ENCODE measurements around the gene GRAP2. TPM values are rescaled to one million over a fixed set of nuclear protein-coding genes. Genes with fewer than 3 reads are reported as not detected.

The GRAP2 gene
- polyA plus RNA-seq, 1 of the 3 experiments (the other 2 are of a cell fraction), result 0.13 TPM

- H3K4me2 ChIP-seq, result peak overlapping the region; percentile 50
- no peak for TF ChIP-seq USF2 (IDR thresholded peaks at IDR 0.05; ENCODE audit: borderline replicate concordance, low read depth, low read length)
- no peak for TF ChIP-seq FOSL2 (IDR thresholded peaks at IDR 0.05; ENCODE audit: borderline replicate concordance, low read depth)
- no peak for TF ChIP-seq SIN3A (IDR thresholded peaks at IDR 0.05; ENCODE audit: borderline replicate concordance, low read depth, low read length)
- TF ChIP-seq MXI1 (IDR thresholded peaks at IDR 0.05; ENCODE audit: low read depth, low read length), result no peak
- TF ChIP-seq ZBTB33 (IDR thresholded peaks at IDR 0.05; ENCODE audit: borderline replicate concordance, low read depth), result no peak
- no peak for TF ChIP-seq FOXM1 (IDR thresholded peaks at IDR 0.05; ENCODE audit: low read depth)
- TF ChIP-seq RXRA (IDR thresholded peaks at IDR 0.05; ENCODE audit: borderline replicate concordance, low read depth), result no peak
- TF ChIP-seq FOXJ3 (CRISPR knock-in tag; IDR thresholded peaks at IDR 0.05), result no peak
- TF ChIP-seq IRF3 (IDR thresholded peaks at IDR 0.05; ENCODE audit: low read depth, low read length), result no peak
- no peak for TF ChIP-seq GATA2 (CRISPR knock-in tag; IDR thresholded peaks at IDR 0.05)
- TF ChIP-seq YY1 (IDR thresholded peaks at IDR 0.05; ENCODE audit: low read depth), result no peak
- no peak for TF ChIP-seq MEF2A (IDR thresholded peaks at IDR 0.05; ENCODE audit: borderline replicate concordance, low read depth)
- no peak for TF ChIP-seq EP300 (IDR thresholded peaks at IDR 0.05; ENCODE audit: borderline replicate concordance in 1 of 2, low read depth in 1 of 2, low read length in 1 of 2)
- no peak for TF ChIP-seq JUND (IDR thresholded peaks at IDR 0.05)
- TF ChIP-seq RFX5 (IDR thresholded peaks at IDR 0.05; ENCODE audit: low read length), result no peak
- TF ChIP-seq RCOR1 (IDR thresholded peaks at IDR 0.05; ENCODE audit: low read length), result no peak
- no peak for TF ChIP-seq REST (IDR thresholded peaks at IDR 0.05; ENCODE audit: low read depth, low read length)
- no peak for TF ChIP-seq POLR2AphosphoS5 (IDR thresholded peaks at IDR 0.05; ENCODE audit: low read depth, low read length)
- TF ChIP-seq ELF1 (IDR thresholded peaks at IDR 0.05), result no peak
- no peaks in the 10 kb centered on the region for H3K9me3 ChIP-seq
- ChIA-PET CTCF (no interaction called here), POLR2A (no interaction called here)
- no peaks in the 10 kb centered on the region for H3K36me3 ChIP-seq (replicated peaks in 1 of 2; ENCODE audit: control insufficient read depth in 1 of 2, insufficient read depth in 2 of 2, low read length in 1 of 2)
- no peak for DNase-seq
- H3K9ac ChIP-seq, result peak overlapping the region; percentile 31; the same call in 1 of the 2 replicates
- H3K27me3 ChIP-seq (ENCODE audit: insufficient read depth), result no peaks in the 10 kb centered on the region
- H3K79me2 ChIP-seq (ENCODE audit: insufficient read depth), result no peaks in the 10 kb centered on the region
- no peak overlapping the region for H3K4me3 ChIP-seq (ENCODE audit: low read depth in 2 of 2, low read length in 1 of 2)
- H4K20me1 ChIP-seq (ENCODE audit: insufficient read depth), result no peaks in the 10 kb centered on the region
- WGBS (ENCODE audit: low lambda C conversion rate), result 82% methylated on average over 9 of the region's 9 CpGs
- H3K4me1 ChIP-seq (ENCODE audit: control insufficient read depth in 1 of 2, insufficient read depth in 2 of 2, low read depth in 1 of 2, low read length in 1 of 2), result peaks cover 0 to 8% of the 10 kb centered on the region in 2 experiments; a peak in 1 of 4 replicates
- no peaks in the 10 kb centered on the region for H3K9me2 ChIP-seq
- H3F3A ChIP-seq (replicated peaks; ENCODE audit: insufficient read depth), result peaks cover 7% of the 10 kb centered on the region
- peak overlapping the region in 1 of 2 experiments; percentile 81; a peak in 2 of 4 replicates for H3K27ac ChIP-seq (ENCODE audit: low read depth in 2 of 2, low read length in 1 of 2)
- H2AFZ ChIP-seq (ENCODE audit: low read depth), result no peak overlapping the region
Observed at GRCh38 chr22:39962071-39962470, 61.2 kb downstream of the GRAP2 start.
